HEK293T (cell line): ENCODE results near the gene CYP2C18.

Experiments
- CTCF ChIA-PET: fragments of 350-600 bp; formaldehyde crosslinking; extraction: SDS; loops from one replicate; lab custom pipeline; 2021; ENCODE audit warnings: antibody characterized with exemption, inconsistent platforms; lab: Yijun Ruan, JAX
- POLR2A ChIA-PET: fragments of 350-600 bp; formaldehyde crosslinking; extraction: SDS; loops from one replicate; lab custom pipeline; 2020; ENCODE audit warnings: antibody characterized with exemption, inconsistent platforms; lab: Yijun Ruan, JAX
- DNase-seq: peaks from one replicate; pipeline ENCODE4 v3.0.0; 2012; ENCODE audit warnings: mixed read lengths; ENCODE audit errors: extremely low spot score
- ARNT ChIP-seq: fragments of 450-650 bp; IDR thresholded peaks from 2 replicates; pipeline ENCODE4 v1.6.1; 2017; ENCODE audit warnings: mild to moderate bottlenecking
- BHLHE40 ChIP-seq: fragments of 450-650 bp; IDR thresholded peaks from 2 replicates; pipeline ENCODE4 v1.6.1; 2016; ENCODE audit warnings: mild to moderate bottlenecking, moderate library complexity, borderline replicate concordance
- CTBP1 ChIP-seq: fragments of 450-650 bp; IDR thresholded peaks from 2 replicates; pipeline ENCODE4 v1.6.1; 2016; ENCODE audit warnings: borderline replicate concordance
- ELF4 ChIP-seq: fragments of 450-650 bp; IDR thresholded peaks from 2 replicates; pipeline ENCODE4 v1.6.1; 2017; ENCODE audit warnings: antibody characterized with exemption
- FOXA1 ChIP-seq: fragments of 450-650 bp; IDR thresholded peaks from 2 replicates; pipeline ENCODE4 v1.6.1; 2016; ENCODE audit warnings: mild to moderate bottlenecking
- FOXK2 ChIP-seq: fragments of 450-650 bp; IDR thresholded peaks from 2 replicates; pipeline ENCODE4 v1.6.1; 2016; ENCODE audit warnings: mild to moderate bottlenecking
- FOXM1 ChIP-seq: fragments of 450-650 bp; IDR thresholded peaks from 2 replicates; pipeline ENCODE4 v1.6.1; 2017; ENCODE audit warnings: mild to moderate bottlenecking, borderline replicate concordance
- HDGF ChIP-seq: fragments of 450-650 bp; IDR thresholded peaks from 2 replicates; pipeline ENCODE4 v1.6.1; 2017; ENCODE audit warnings: antibody characterized with exemption, borderline replicate concordance
- L3MBTL2 ChIP-seq: fragments of 450-650 bp; conservative IDR thresholded peaks from 2 replicates; pipeline ENCODE4 v1.6.1; 2016; ENCODE audit warnings: mild to moderate bottlenecking
- LEF1 ChIP-seq: fragments of 450-650 bp; IDR thresholded peaks from 2 replicates; pipeline ENCODE4 v1.6.1; 2017; ENCODE audit warnings: mild to moderate bottlenecking, borderline replicate concordance
- NFRKB ChIP-seq: fragments of 450-650 bp; IDR thresholded peaks from 2 replicates; pipeline ENCODE4 v1.6.1; 2016; ENCODE audit warnings: mild to moderate bottlenecking, moderate library complexity
- PKNOX1 ChIP-seq: fragments of 450-650 bp; IDR thresholded peaks from 2 replicates; pipeline ENCODE4 v1.6.1; 2016
- SP1 ChIP-seq: fragments of 450-650 bp; IDR thresholded peaks from 2 replicates; pipeline ENCODE4 v1.6.1; 2017
- SUZ12 ChIP-seq: fragments of 450-650 bp; IDR thresholded peaks from 2 replicates; pipeline ENCODE4 v1.6.1; 2016; ENCODE audit warnings: mild to moderate bottlenecking
- TARDBP ChIP-seq: fragments of 450-650 bp; IDR thresholded peaks from 2 replicates; pipeline ENCODE4 v1.6.1; 2016
- ZNF384 ChIP-seq: fragments of 450-650 bp; IDR thresholded peaks from 2 replicates; pipeline ENCODE4 v1.6.1; 2016

The CYP2C18 gene

DNA sequence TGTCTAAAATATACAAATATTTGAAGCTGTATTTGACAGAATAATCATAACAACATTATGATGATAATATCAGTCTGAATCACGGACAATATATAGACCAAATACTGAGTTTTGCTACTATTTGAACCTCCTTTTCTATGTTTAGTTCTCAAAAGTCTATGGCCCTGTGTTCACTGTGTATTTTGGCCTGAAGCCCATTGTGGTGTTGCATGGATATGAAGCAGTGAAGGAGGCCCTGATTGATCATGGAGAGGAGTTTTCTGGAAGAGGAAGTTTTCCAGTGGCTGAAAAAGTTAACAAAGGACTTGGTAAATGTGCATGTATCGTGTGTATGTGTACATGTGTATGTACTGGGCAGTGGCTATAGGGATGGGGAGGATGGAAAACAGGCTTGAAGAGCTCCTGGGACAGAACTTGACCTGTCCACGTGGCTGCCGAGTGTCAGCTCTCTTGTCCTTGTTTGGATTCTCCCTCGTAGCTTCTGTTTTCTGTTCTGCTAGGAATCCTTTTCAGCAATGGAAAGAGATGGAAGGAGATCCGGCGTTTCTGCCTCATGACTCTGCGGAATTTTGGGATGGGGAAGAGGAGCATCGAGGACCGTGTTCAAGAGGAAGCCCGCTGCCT lies 4.2 kb downstream of the CYP2C18 start:
- CTCF ChIA-PET = no interaction called here
- DNase-seq = no peak
- POLR2A ChIA-PET = no interaction called here
- TF ChIP-seq SUZ12 = no peak
- no peak for TF ChIP-seq LEF1
- TF ChIP-seq FOXK2 = no peak
- TF ChIP-seq CTBP1 = no peak
- TF ChIP-seq L3MBTL2 = no peak
- no peak for TF ChIP-seq TARDBP
- no peak for TF ChIP-seq ZNF384
- no peak for TF ChIP-seq BHLHE40
- TF ChIP-seq FOXM1 = no peak
- no peak for TF ChIP-seq ELF4
- TF ChIP-seq HDGF = no peak
- TF ChIP-seq PKNOX1 = no peak
- no peak for TF ChIP-seq SP1
- no peak for TF ChIP-seq NFRKB
- TF ChIP-seq ARNT = no peak
- no peak for TF ChIP-seq FOXA1

DNA sequence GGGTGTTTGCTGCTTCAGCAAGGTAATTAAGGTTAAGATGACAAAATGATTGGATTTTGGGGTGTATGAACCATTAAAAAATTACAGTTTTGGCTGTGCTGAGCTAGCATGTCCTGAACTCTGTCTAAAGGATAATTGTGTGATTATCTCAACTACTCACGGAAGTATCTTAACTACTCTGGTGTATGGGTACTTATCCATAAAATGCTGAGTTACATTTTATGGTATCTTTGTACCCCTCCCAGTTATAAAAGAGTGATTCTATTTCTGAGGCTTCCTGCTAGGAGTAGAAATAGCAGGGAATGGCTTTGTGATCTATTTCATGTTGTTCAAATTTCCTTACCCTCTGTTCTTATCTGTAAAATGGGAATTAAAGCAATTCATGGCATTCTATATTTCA lies 22.6 kb downstream of the CYP2C18 start:
- no peak for DNase-seq
- no peak for TF ChIP-seq HDGF
- ChIA-PET CTCF (no interaction called here), POLR2A (no interaction called here)

- TF ChIP-seq ZNF384 (no peak), PKNOX1 (no peak), SUZ12 (no peak), ARNT (no peak), HDGF (no peak), FOXM1 (no peak), BHLHE40 (no peak), FOXA1 (no peak), FOXK2 (no peak), TARDBP (no peak), CTBP1 (no peak), ELF4 (no peak), NFRKB (no peak)
- ChIA-PET CTCF (no interaction called here), POLR2A (no interaction called here)
- DNase-seq = no peak
Observed at GRCh38 chr10:94710578-94710977, 27.0 kb downstream of the CYP2C18 start.

DNA sequence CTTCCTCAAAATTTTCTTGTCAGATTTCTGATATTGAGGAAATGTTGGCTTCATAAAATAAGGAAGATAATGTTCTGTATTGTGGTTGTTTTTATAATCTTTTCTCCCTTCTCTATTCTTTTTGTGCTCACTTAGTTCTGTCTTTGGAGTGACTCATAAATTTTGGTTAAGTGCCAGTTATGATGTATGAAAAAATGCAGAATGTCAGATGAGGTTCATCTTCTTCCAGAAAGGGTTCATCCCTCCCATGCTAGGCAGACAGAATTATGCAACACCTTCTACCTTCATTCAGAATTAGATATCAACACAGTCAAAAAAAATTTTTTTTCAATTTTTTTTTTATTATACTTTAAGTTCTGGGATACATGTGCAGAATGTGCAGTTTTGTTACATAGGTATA lies 42.3 kb downstream of the CYP2C18 start:
- ChIA-PET CTCF (no interaction called here), POLR2A (no interaction called here)
- no peak for DNase-seq

DNA sequence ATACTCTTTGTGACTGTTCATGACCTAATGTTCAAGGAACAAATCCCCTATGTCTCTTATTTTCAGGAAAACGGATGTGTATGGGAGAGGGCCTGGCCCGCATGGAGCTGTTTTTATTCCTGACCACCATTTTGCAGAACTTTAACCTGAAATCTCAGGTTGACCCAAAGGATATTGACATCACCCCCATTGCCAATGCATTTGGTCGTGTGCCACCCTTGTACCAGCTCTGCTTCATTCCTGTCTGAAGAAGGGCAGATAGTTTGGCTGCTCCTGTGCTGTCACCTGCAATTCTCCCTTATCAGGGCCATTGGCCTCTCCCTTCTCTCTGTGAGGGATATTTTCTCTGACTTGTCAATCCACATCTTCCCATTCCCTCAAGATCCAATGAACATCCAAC lies 51.7 kb downstream of the CYP2C18 start:
- POLR2A ChIA-PET = no interaction called here
- DNase-seq = no peak
- TF ChIP-seq L3MBTL2 (no peak), PKNOX1 (no peak), ARNT (no peak), HDGF (no peak)
- CTCF ChIA-PET = no interaction called here

More for the DNA sequence above, 42.3 kb downstream of the CYP2C18 start:
- TF ChIP-seq L3MBTL2 = no peak
- TF ChIP-seq LEF1 = no peak
- no peak for TF ChIP-seq PKNOX1
- TF ChIP-seq SP1 = no peak
- TF ChIP-seq ARNT = no peak
- no peak for TF ChIP-seq FOXA1
- no peak for TF ChIP-seq ZNF384
- TF ChIP-seq FOXM1 = no peak
- no peak for TF ChIP-seq HDGF
- TF ChIP-seq SUZ12 = no peak
- no peak for TF ChIP-seq ELF4
- no peak for TF ChIP-seq BHLHE40
- no peak for TF ChIP-seq TARDBP
- TF ChIP-seq CTBP1 = no peak
- no peak for TF ChIP-seq NFRKB
- TF ChIP-seq FOXK2 = no peak

- ChIA-PET POLR2A (no interaction called here), CTCF (no interaction called here)
- TF ChIP-seq L3MBTL2 (no peak), LEF1 (no peak), TARDBP (no peak), SP1 (no peak), SUZ12 (no peak), HDGF (no peak), FOXM1 (no peak), NFRKB (no peak)
- no peak for DNase-seq
Observed at GRCh38 chr10:94738588-94738987, 55.1 kb downstream of the CYP2C18 start.
